Ascending aorta (tissue), 2 donors: Measurements from ENCODE around the gene HRC. TPM values are rescaled to one million over a fixed set of nuclear protein-coding genes. Genes with fewer than 3 reads are reported as not detected.

Experiments used
- DNase-seq, 2 donors: peaks; one replicate each; pipeline ENCODE4 v3.0.0-alpha.2; 2019; ENCODE audit warnings: low spot score in 2 of 2
- H3K27ac ChIP-seq, 2 donors: fragments of 200-600 bp; sonication (generic); one replicate each; pipeline ENCODE4 v1.5.1; 2016 to 2017; ENCODE audit warnings: mild to moderate bottlenecking in 1 of 2
- H3K27me3 ChIP-seq: fragments of 200-600 bp; sonication (generic); one replicate; pipeline ENCODE4 v1.5.1; 2017
- H3K36me3 ChIP-seq, 2 donors: fragments of 200-600 bp; sonication (generic); one replicate each; pipeline ENCODE4 v1.5.1; 2016
- H3K4me1 ChIP-seq, 2 donors: fragments of 200-600 bp; sonication (generic); one replicate each; pipeline ENCODE4 v1.5.1; 2016 to 2017; ENCODE audit warnings: mild to moderate bottlenecking in 1 of 2
- H3K4me3 ChIP-seq, 2 donors: fragments of 200-600 bp; sonication (generic); one replicate each; pipeline ENCODE4 v1.5.1; 2016 to 2017; ENCODE audit warnings: mild to moderate bottlenecking in 1 of 2
- H3K9me3 ChIP-seq, 2 donors: fragments of 200-600 bp; sonication (generic); one replicate each; pipeline ENCODE4 v1.5.1; 2016
- intact Hi-C: fragments of 100-400 bp; cut with DNase I; formaldehyde crosslinking; loops from one replicate; pipeline ENCODE4 v1.15.1; 2023
- total RNA-seq: library from RNA; depleted of rRNA; stranded (reverse); fragments of >200 nt; gene quantifications from one replicate; pipeline ENCODE4 v1.1.0, GENCODE V29; 2016
- TF ChIP-seq, protein P1 (sequence below), 3 experiments: fragments of 200-600 bp in 2 of 3; fragments of 450-650 bp in 1 of 3; sonication (generic) in 2 of 3; IDR thresholded peaks; one replicate each; pipeline ENCODE4 v1.5.1; 2016 to 2019; ENCODE audit warnings: antibody characterized with exemption in 3 of 3, mild to moderate bottlenecking in 1 of 3, moderate library complexity in 1 of 3

HRC gene
- total RNA-seq, 1 donor from 2014 or later = not detected

DNA sequence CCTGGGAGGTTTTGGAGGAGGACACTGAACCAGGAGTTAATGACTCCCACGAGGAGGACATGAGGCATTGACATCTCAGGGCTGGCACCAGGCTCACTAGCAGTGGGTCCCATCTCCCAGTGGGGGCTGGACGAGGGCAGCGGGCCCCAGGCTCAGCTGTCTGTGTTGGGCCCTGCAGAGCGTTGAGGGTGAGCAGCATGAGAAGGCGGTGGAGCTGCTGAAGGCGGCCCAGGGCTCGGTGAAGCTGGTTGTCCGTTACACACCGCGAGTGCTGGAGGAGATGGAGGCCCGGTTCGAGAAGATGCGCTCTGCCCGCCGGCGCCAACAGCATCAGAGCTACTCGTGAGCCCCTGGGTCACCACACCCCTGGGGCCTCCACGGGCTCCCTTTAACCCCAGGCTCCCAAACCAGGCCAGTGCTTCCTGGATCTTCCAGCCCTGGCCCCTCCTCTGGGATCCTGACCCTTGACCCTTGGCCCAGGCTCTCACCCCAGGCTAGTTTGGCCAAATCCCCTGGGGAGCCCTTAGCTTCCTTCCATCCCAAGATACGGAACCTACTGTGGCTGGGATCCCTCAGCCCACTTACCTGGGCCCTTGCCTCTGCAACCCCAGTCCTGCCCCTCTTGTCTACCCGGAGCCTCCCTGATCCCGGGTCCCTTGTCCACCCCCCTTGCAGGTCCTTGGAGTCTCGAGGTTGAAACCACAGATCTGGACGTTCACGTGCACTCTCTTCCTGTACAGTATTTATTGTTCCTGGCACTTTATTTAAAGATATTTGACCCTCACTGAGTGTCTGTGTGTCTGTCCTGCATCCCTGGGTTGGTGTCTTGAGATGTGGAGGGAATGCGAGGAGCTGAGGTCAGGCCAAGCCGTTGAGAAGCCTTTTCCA is 37.3 kb downstream of the HRC start:
- Histone ChIP-seq H3K27ac (peak overlapping the region; percentile 93 to 96), H3K36me3 (no peaks in the 10 kb centered on the region), H3K9me3 (no peaks in the 10 kb centered on the region), H3K4me1 (peaks cover 14 to 25% of the 10 kb centered on the region in 2 donors), H3K27me3 (no peaks in the 10 kb centered on the region), H3K4me3 (peak overlapping the region; percentile 63 to 73)
- DNase-seq = no peak
- TF ChIP-seq, protein P1, sequence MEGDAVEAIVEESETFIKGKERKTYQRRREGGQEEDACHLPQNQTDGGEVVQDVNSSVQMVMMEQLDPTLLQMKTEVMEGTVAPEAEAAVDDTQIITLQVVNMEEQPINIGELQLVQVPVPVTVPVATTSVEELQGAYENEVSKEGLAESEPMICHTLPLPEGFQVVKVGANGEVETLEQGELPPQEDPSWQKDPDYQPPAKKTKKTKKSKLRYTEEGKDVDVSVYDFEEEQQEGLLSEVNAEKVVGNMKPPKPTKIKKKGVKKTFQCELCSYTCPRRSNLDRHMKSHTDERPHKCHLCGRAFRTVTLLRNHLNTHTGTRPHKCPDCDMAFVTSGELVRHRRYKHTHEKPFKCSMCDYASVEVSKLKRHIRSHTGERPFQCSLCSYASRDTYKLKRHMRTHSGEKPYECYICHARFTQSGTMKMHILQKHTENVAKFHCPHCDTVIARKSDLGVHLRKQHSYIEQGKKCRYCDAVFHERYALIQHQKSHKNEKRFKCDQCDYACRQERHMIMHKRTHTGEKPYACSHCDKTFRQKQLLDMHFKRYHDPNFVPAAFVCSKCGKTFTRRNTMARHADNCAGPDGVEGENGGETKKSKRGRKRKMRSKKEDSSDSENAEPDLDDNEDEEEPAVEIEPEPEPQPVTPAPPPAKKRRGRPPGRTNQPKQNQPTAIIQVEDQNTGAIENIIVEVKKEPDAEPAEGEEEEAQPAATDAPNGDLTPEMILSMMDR (IDR thresholded peaks at IDR 0.05) = no peak
- intact Hi-C loops = no loop called here

DNA sequence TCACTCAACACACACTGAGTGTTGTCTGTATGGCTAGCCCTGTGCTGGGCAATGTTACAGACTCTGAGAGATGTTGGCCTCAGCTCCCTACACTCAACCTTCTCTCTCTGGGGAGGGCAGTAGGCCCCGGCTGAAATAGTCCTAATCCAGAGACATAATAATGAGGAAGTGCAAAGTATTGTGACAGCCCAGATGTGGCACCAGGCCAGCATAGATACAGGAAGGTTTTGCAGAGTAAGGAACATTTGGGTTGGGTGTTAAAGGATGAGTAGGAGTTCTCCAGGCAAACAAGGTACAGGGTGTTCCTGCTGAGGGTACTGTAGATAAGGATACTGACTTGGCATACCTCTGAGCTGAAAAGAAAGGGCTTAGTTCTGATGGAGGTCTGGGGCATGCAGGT is 38.7 kb downstream of the HRC start:
- Histone ChIP-seq H3K36me3 (no peaks in the 10 kb centered on the region), H3K27me3 (no peaks in the 10 kb centered on the region), H3K4me1 (peaks cover 14 to 25% of the 10 kb centered on the region in 2 donors), H3K4me3 (no peak overlapping the region), H3K9me3 (no peaks in the 10 kb centered on the region), H3K27ac (no peak overlapping the region)
- intact Hi-C loops = no loop called here
- peak in 1 of 2 donors; percentile 76 for DNase-seq
- TF ChIP-seq, protein P1 (IDR thresholded peaks at IDR 0.05) = no peak

GRCh38 chr19:49114630-49115363 is 40.4 kb downstream of the HRC start:
- peaks cover 14 to 24% of the 10 kb centered on the region in 2 donors for H3K4me1 ChIP-seq
- peak overlapping the region; percentile 72 to 86 for H3K27ac ChIP-seq
- no peaks in the 10 kb centered on the region for H3K36me3 ChIP-seq
- H3K4me3 ChIP-seq = peak overlapping the region; percentile 84 to 99
- DNase-seq = peak in 1 of 2 donors; percentile 84
- H3K27me3 ChIP-seq = no peaks in the 10 kb centered on the region
- TF ChIP-seq, protein P1 (IDR thresholded peaks at IDR 0.05) = no peak
- intact Hi-C loops = no loop called here
- H3K9me3 ChIP-seq = no peaks in the 10 kb centered on the region

- DNase-seq = peak in 1 of 2 donors; percentile 81
- Histone ChIP-seq H3K9me3 (no peaks in the 10 kb centered on the region), H3K4me1 (peaks cover 9 to 19% of the 10 kb centered on the region in 2 donors), H3K27me3 (no peaks in the 10 kb centered on the region), H3K4me3 (peak within 1 kb of the TSS; percentile 84 to 99), H3K27ac (peak within 1 kb of the TSS; percentile 72 to 86), H3K36me3 (no peaks in the 10 kb centered on the region)
- TF ChIP-seq, protein P1 (IDR thresholded peaks at IDR 0.05) = peak; percentile 18 to 77 (median 31)
- intact Hi-C loops = no loop called here
Observed at GRCh38 chr19:49113762-49114629, 41.2 kb downstream of the HRC start, which contains the start of gene LIN7B. LIN7B (plus strand) TSS chr19:49114370; CDS start chr19:49114405, 35 bp downstream.
